ENCODE data around the gene NPAS3.

The NPAS3 gene

DNA sequence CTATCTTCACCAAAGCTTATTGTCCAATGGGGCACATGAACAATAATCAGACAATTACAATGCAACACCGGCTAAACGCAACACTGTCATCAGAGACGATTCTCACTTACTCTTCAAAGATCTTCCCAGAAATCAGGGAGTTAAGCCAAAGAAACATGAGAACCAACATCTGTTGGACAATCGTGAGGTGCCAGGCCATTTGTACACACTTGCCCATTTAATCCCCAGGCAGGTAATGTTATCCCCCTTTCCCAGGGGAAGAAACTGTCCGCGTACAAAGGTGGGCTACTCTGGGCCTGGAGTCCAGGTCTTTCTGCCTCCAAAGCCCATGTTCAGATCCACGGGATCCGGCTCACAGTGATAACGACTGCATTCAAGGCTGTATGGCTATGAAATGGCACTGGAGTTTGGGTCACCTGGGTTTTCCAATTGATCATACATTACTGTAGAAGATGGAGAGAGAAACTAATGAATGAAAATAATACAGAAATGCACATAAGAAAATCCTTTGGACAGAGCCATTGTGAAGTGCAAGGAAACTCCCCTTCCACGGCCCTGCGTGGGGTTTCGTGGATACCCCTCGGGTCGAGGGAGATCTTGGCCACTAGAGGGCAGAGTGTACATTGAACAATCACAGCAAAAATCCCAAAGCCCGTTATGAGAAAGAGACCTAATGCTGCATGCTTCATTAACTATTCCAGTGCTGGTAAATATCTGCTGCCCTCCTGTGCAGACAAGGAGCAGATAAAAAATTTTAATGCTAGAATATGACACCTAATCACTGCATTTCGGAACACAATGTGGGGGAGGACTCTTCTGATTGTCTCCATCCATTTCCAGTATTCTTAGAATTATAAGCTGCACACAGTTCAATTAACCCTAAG is 900.8 kb downstream of the NPAS3 start:
- no peak overlapping the region for H3K4me3 ChIP-seq
- no peaks in the 10 kb centered on the region for H3K36me3 ChIP-seq
- H3K27ac ChIP-seq = no peak overlapping the region
- H4K20me1 ChIP-seq = no peaks in the 10 kb centered on the region
- no peak for TF ChIP-seq Cebpa-rat (IDR thresholded peaks at IDR 0.05)
- H3K9me3 ChIP-seq (replicated peaks in 1 of 11) = no peaks in the 10 kb centered on the region
- H3K27me3 ChIP-seq = no peaks in the 10 kb centered on the region
- no peak overlapping the region for H3K9ac ChIP-seq
- no peaks in the 10 kb centered on the region for H3K4me1 ChIP-seq
- no peak overlapping the region for H3K4me2 ChIP-seq

DNA sequence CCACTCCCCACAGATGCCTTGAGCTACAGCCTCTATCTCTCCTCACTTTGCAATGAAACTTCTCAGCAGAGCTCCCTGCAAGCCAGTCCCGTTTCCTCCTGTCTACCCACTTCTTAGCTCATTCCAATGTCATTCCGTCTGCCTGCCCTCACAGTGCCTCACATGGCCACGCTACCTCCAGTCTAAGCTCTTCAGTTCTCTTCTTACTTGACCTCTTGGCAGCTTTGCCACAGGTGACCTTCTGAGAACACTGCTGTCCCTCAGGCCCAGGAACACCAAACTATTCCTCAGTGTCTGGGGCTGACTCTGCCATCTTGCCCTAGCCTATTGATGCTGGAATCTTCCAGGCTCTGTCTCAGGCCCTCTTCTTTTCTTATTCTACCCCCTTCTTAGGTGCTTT is 902.1 kb downstream of the NPAS3 start:
- Histone ChIP-seq H3K4me1 (no peaks in the 10 kb centered on the region), H4K20me1 (no peaks in the 10 kb centered on the region), H3K9ac (no peak overlapping the region), H3K36me3 (no peaks in the 10 kb centered on the region), H3K9me3 (replicated peaks in 1 of 11) (no peaks in the 10 kb centered on the region), H3K4me2 (no peak overlapping the region), H3K4me3 (no peak overlapping the region), H3K27me3 (no peaks in the 10 kb centered on the region), H3K27ac (no peak overlapping the region)
- no peak for TF ChIP-seq Cebpa-rat (IDR thresholded peaks at IDR 0.05)

DNA sequence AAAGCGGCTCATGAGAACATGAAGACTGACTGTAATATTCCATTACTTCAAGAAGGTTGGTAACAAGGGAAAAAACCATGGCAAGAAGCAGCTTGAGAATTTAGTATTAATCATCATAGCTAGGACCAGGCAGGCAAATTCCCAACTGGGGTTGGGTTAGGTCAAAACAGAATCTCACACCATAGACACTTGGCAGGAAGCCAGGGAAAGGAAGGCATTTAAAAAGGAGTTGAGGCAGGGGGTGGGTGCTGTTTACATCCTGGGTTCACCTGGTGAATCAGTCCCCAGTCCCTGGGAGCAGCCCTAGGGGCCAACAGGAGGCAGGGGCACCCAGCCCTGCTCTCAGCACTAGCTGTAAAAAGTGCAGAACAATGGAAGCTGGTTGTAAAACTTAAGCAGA is 903.6 kb downstream of the NPAS3 start:
- no peak for TF ChIP-seq Cebpa-rat (IDR thresholded peaks at IDR 0.05)
- Histone ChIP-seq H3K4me2 (no peak overlapping the region), H3K9me3 (replicated peaks in 1 of 11) (no peaks in the 10 kb centered on the region), H3K27ac (no peak overlapping the region), H3K4me3 (no peak overlapping the region), H3K9ac (no peak overlapping the region), H3K27me3 (no peaks in the 10 kb centered on the region), H3K4me1 (no peaks in the 10 kb centered on the region), H3K36me3 (no peaks in the 10 kb centered on the region), H4K20me1 (no peaks in the 10 kb centered on the region)

DNA sequence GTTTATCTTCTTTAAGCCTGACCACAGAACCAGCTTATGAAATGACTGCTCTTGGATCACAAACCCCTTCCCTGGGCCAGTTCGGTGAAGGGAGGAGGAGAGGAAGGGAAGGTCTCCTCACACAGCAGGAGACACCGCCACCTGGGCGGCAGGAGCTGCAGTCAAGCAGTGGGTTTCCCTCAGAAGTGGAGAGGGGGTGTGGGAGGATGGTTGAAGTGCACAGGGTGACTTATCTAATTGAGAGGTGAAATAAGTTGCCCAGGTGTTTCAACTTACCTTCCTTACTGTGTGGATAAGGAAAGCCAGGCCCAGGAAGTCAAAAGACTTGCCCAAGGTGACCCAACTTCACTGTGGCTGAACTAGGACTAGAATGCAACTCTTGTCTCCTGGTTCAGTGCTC is 905.4 kb downstream of the NPAS3 start:
- H3K9me3 ChIP-seq (replicated peaks in 1 of 11) = no peaks in the 10 kb centered on the region
- H3K27me3 ChIP-seq = no peaks in the 10 kb centered on the region
- H3K4me2 ChIP-seq = no peak overlapping the region
- no peak overlapping the region for H3K9ac ChIP-seq
- no peak for TF ChIP-seq Cebpa-rat (IDR thresholded peaks at IDR 0.05)
- no peak overlapping the region for H3K27ac ChIP-seq
- no peaks in the 10 kb centered on the region for H3K36me3 ChIP-seq
- no peaks in the 10 kb centered on the region for H3K4me1 ChIP-seq
- no peak overlapping the region for H3K4me3 ChIP-seq
- H4K20me1 ChIP-seq = no peaks in the 10 kb centered on the region

DNA sequence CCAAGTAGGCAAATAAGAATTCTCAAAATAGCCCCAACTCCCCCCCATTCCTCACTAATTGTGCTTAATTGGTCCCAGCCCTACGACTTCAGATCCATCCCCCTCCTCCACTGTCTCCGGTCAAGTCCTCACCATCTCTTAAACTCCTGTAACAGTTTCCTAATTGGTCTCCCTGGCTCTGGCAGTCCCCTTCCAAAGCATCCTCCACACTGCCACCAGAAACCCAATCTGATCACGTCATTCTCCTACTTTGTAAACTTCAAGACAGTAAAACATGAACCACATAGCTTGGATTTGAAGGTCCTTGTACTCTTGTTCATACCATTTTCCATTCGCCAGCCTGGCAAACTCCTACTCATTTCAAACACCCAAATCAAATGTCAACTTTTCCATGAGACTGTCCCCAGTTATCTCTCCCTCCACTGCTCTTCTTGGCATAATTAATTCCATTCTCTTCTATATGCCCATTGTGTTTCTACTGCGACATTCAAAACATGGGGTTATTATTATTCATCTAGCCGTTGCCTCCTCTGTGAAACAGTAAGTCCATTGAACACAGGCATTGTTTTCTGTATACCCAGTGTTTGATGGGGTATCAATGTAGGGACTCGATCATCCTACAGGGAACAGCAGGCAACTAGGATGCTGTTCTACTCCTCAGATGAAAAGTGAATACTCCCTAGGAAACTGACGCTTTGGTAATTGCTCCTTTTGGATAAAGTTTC is 907.6 kb downstream of the NPAS3 start:
- TF ChIP-seq Cebpa-rat (IDR thresholded peaks at IDR 0.05) = no peak
- no peaks in the 10 kb centered on the region for H3K4me1 ChIP-seq
- H3K9ac ChIP-seq = no peak overlapping the region
- H3K4me3 ChIP-seq = no peak overlapping the region
- H3K27me3 ChIP-seq = no peaks in the 10 kb centered on the region
- H4K20me1 ChIP-seq = no peaks in the 10 kb centered on the region; a peak in 1 of 22 replicates
- no peak overlapping the region for H3K4me2 ChIP-seq
- no peak overlapping the region for H3K27ac ChIP-seq
- no peaks in the 10 kb centered on the region for H3K9me3 ChIP-seq (replicated peaks in 1 of 11)
- no peaks in the 10 kb centered on the region for H3K36me3 ChIP-seq

DNA sequence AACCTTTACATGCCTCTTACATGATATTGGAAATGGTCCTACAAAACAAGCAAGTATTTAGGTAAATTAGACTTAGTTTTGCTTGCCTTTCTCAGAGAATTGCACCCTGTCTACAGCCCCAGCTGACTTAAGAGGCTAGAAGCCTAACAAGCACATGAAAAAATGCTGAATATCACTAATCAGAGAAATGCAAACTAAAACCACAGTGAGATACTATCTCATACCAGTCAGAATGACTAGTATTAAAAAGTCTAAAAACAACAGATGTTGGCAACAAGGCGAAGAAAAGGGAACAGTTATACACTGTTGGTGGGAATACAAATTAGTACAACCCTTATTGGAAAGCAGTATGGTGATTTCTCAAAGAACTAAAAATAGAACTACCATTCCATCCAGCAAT is 908.4 kb downstream of the NPAS3 start:
- no peaks in the 10 kb centered on the region; a peak in 1 of 22 replicates for H4K20me1 ChIP-seq
- H3K9me3 ChIP-seq (replicated peaks in 1 of 11) = no peaks in the 10 kb centered on the region
- no peak overlapping the region for H3K27ac ChIP-seq
- H3K4me3 ChIP-seq = no peak overlapping the region
- no peak for TF ChIP-seq Cebpa-rat (IDR thresholded peaks at IDR 0.05)
- no peaks in the 10 kb centered on the region for H3K4me1 ChIP-seq
- H3K9ac ChIP-seq = no peak overlapping the region
- no peak overlapping the region for H3K4me2 ChIP-seq
- no peaks in the 10 kb centered on the region for H3K27me3 ChIP-seq
- no peaks in the 10 kb centered on the region for H3K36me3 ChIP-seq

DNA sequence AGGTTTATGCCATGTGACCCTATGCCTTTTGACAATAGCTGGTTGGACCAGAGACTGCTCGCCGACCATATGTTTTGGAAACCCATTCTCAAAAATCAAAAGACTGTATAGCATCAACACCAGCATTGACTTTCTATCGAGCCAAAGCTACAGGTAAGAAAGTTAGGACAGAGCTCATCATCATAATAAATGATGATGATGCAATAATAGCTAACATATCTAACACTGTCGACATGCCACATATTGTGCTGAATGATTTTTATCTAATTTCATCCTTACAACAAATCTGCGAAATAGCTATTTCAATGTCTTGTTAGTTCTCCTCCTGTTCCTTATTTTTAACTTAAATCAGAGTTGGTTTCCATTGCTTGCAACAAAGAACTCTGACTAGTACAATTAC is 909.3 kb downstream of the NPAS3 start:
- Histone ChIP-seq H3K27me3 (no peaks in the 10 kb centered on the region), H3K4me3 (no peak overlapping the region), H4K20me1 (no peaks in the 10 kb centered on the region; a peak in 1 of 22 replicates), H3K4me2 (no peak overlapping the region), H3K36me3 (no peaks in the 10 kb centered on the region), H3K9ac (no peak overlapping the region), H3K9me3 (replicated peaks in 1 of 11) (no peaks in the 10 kb centered on the region), H3K27ac (no peak overlapping the region), H3K4me1 (no peaks in the 10 kb centered on the region)
- TF ChIP-seq Cebpa-rat (IDR thresholded peaks at IDR 0.05) = peak in 4 of 11 experiments; percentile 10 to 52 (median 24); a peak in 1 of 22 replicates

DNA sequence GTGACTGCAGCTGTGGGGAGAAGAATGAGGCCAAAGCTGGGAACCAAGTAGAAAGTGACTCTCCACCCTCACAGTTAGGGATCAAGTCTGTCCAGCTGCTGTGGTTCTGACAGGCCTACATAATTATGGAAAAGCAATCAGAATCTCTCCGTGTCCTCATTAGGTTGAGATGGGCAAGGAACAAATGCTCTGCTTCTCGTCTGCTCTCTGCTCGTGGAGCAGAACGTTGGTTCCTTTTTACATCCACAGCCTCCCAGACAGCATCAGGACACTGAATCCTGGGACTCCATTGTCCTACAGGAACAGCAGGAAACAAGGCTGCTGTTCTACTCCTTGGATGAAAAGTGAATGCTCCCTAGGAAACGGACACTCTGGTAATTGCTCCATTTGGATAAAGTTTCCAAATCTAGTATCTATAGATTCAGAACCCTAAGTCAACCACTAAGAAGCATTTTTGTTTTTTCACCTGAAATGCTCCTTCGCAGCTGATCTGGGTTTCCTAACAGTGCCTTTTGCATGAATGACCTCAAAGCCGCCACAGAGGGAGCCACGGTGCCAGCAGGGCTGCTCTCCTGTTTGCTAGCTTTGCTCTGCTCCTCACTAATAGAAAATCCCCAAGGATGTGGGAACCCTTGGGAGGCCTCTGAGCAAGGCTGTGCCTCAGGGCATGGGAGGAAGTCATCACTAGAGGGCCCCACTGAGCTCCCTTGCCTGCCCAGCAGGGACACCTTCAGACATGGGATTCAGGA is 910.2 kb downstream of the NPAS3 start:
- Histone ChIP-seq H4K20me1 (no peaks in the 10 kb centered on the region; a peak in 1 of 22 replicates), H3K36me3 (no peaks in the 10 kb centered on the region), H3K4me1 (no peaks in the 10 kb centered on the region), H3K4me2 (no peak overlapping the region), H3K4me3 (no peak overlapping the region), H3K9me3 (replicated peaks in 1 of 11) (no peaks in the 10 kb centered on the region), H3K27ac (no peak overlapping the region), H3K27me3 (no peaks in the 10 kb centered on the region), H3K9ac (no peak overlapping the region)
- no peak for TF ChIP-seq Cebpa-rat (IDR thresholded peaks at IDR 0.05)

DNA sequence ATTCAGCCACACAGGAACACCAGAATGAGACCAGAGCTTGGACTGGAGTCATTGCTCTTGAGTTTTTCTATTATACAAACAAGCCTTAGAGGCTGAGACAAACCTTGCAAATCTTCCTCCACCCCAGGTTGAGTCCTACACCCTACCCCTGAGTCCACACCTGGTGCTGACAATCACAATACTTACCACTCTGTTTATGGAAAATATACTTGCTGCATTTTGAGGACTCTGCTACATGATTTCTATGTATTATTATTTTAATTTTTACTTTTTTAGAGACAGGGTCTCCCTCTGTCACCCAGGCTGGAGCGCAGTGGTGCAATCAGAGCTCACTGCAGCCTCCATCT is 910.7 kb downstream of the NPAS3 start:
- H3K4me3 ChIP-seq = no peak overlapping the region
- no peaks in the 10 kb centered on the region for H3K27me3 ChIP-seq
- no peak overlapping the region for H3K27ac ChIP-seq
- TF ChIP-seq Cebpa-rat (IDR thresholded peaks at IDR 0.05) = no peak
- H3K9me3 ChIP-seq (replicated peaks in 1 of 11) = no peaks in the 10 kb centered on the region
- H3K4me1 ChIP-seq = no peaks in the 10 kb centered on the region
- H3K4me2 ChIP-seq = no peak overlapping the region
- H3K9ac ChIP-seq = no peak overlapping the region
- no peaks in the 10 kb centered on the region; a peak in 1 of 22 replicates for H4K20me1 ChIP-seq
- no peaks in the 10 kb centered on the region for H3K36me3 ChIP-seq

Measured in BLaER1 treated with 17β-estradiol and CSF1 and Interleukin-3, amounts not matched to agents 10 nM and 100 nM (cell line).